PC-9 (cell line): ENCODE measurements around the gene PIAS4.

Experiments
- EZH2 ChIP-seq: fragments of 200-600 bp; sonication (generic); IDR thresholded peaks from 2 replicates; pipeline ENCODE4 v1.8.0; 2017; ENCODE audit warnings: antibody characterized with exemption, low read depth
- TF ChIP-seq, protein P1 (sequence below): fragments of 200-600 bp; sonication (generic); conservative IDR thresholded peaks from 2 replicates; pipeline ENCODE4 v1.6.1; 2017; ENCODE audit warnings: mixed run types, antibody characterized with exemption, mild to moderate bottlenecking, moderate library complexity

DNA sequence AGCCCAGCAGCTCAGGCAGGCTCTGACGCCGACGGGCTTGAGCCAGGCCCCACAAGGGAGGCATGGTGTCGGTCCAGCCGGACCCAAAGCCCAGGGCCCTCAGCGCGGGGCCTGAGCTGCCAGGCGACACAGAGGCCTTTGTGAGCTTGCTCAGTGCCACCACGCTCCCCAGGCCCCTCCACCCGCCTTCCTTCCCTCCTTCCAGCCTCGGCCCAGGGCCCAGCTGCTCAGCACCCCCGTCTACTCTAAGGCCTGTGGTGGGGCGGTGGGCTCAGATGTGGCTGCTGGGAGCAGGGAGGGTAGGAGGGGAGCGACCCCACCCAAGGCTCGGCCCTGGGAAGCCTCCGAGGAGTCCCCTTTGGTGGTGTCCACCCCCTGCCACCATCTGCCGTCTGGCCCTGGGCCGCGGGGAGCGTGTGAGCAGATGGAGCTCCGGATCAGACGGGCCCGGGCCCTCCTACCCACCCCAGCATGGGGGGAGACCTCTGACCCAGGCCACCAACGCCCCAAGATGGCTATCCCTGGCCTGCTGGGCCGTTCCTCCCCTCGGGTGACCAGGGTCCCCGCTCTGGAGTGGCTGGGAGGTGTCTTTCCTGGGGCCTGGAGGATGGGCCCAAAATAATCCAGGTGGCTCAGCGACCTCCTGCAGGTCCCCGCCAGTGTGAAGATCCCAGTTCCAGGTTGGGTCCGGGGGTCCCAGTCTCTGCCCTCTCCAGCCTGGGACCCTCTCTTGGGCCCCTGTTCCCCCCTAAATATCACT, 51.3 kb downstream of the PIAS4 start:
- TF ChIP-seq, protein P1, sequence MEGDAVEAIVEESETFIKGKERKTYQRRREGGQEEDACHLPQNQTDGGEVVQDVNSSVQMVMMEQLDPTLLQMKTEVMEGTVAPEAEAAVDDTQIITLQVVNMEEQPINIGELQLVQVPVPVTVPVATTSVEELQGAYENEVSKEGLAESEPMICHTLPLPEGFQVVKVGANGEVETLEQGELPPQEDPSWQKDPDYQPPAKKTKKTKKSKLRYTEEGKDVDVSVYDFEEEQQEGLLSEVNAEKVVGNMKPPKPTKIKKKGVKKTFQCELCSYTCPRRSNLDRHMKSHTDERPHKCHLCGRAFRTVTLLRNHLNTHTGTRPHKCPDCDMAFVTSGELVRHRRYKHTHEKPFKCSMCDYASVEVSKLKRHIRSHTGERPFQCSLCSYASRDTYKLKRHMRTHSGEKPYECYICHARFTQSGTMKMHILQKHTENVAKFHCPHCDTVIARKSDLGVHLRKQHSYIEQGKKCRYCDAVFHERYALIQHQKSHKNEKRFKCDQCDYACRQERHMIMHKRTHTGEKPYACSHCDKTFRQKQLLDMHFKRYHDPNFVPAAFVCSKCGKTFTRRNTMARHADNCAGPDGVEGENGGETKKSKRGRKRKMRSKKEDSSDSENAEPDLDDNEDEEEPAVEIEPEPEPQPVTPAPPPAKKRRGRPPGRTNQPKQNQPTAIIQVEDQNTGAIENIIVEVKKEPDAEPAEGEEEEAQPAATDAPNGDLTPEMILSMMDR, result no peak
- no peak for TF ChIP-seq EZH2
